Left renal cortex interstitium (tissue), 4 donors: Measurements from ENCODE around the gene HOXA13. TPM values are rescaled to one million over a fixed set of nuclear protein-coding genes. Genes with fewer than 3 reads are reported as not detected.

Experiments
- DNase-seq, 4 donors: peaks; one replicate each; pipeline ENCODE4 v3.0.0-alpha.2; 2013; ENCODE audit warnings: low read depth in 4 of 4, low spot score in 2 of 4, missing footprints in 1 of 4
- polyA plus RNA-seq, 4 donors: library from polyadenylated mRNA; unstranded; fragments of 120-200 nt; gene quantifications; one replicate each; pipeline ENCODE4 v1.2.1, GENCODE V29; 2013; ENCODE audit not compliant: insufficient read length in 4 of 4

HOXA13 gene
- polyA plus RNA-seq, 4 donors, result 0.21 TPM; not detected in 3

GRCh38 chr7:27193335-27194001, 6.4 kb downstream of the HOXA13 start:
- DNase-seq, result peak in 1 of 4 donors; percentile 48

DNA sequence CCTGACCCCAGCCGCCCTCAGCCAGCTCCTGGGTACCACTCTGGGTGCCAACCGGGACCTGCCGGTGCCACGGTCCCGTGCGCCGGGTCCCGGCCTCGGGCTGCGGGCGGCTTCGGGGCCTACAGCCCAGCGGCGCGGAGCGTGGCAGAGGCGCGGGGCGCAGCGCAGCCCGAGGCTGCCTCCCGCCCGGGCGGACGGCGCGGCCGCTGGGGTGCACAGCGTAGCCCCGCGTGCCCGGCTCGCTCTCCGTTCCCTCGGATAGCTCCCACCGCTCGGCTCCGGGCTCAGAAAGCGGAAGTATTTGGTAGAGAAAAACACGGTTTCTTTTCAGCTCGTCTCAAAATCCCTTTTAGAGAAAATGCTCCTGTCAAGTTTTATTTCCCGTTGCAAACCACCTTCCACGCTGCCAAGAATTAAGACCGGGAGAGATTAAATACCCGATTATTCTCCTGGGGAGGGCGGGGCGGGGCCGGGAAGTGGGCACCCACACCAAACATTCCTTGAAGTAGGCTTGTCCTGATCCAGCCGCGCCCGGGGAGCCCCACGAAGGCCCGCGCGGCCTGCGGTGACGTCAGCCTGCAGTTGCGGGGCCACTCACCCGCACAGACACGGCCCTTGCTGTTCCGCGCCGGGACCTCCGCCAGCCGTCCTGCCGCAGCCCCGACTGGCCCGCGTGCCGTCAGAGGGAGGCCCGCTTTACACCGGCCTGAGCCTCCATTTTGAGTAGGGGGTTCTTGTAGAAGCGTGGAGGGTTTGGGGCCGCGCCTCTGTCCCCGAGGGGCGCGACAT, 7.2 kb downstream of the HOXA13 start:
- peak in 1 of 4 donors; percentile 23 for DNase-seq

DNA sequence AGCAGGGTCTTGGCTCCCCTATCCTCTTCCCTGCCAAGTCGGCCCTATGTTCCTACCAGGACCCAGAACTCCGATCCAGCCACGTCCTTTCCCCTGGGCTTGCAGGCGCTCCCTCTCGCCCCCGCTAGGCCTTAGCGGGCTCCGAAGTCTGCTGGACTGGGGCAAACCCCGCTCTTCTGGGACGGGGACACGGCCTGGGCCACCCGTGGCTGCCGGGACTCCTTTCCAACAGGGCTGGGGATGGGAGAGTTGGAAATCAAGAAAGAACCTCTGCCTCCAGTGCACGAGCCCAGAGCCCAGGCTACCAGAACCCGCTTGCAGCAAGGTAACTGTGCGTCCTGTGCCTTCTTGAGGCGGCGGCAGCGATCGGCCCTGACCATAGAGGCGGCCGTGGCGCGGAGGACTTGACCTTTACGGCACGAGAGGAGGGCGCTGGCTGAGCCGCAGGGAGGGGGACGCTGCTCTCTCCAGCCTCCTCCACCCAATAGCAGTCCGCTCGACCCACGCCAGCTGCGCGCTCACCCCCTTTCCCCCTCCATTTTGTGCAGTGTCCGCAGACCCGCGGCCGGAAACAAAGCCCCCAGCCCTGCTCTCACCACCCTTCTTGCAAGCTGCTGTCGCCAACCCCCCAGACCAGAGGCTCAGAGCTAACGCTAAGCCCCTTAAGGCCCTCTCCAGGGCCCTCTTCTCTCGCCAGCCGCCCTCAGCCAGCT, 7.9 kb downstream of the HOXA13 start:
- no peak for DNase-seq

GRCh38 chr7:27191161-27191731, 8.6 kb downstream of the HOXA13 start:
- no peak for DNase-seq

GRCh38 chr7:27189997-27190748, 9.7 kb downstream of the HOXA13 start:
- no peak for DNase-seq

DNA sequence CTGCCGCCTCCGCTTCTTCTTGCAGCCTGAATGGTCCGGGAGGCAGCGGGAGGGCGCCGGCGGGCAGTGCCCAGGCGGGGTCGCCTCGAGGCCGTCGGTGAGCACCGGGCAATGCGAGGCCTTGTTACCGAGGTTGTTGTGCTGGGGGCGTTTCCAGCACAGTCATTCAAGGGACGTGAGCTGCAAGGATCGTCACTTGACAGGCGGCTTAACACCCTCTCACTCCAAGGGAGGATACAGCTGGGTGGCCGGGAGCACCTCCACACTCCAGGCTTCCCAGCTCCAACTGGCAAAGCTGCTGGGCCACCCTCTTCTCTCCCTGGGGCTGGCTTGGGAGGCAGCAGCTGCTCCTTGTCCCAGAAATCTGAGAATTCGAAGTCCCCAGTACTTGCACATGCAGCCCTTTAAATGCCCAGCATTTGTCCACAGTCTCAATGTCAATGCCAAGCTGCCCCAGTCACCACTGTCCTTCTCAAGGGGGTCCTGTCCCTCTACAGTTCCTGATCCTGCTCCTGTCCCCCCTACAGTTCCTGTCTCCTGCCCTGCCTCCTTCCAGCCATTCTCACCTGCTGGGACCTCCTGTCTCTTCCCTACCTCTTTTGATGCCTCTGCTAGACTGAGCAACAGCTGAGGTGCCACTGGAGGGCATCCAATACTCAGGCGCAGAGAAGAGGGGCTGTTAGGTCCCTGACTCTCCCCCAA, 10.4 kb downstream of the HOXA13 start:
- no peak for DNase-seq

- DNase-seq, result no peak
Observed at GRCh38 chr7:27188386-27189294, 11.3 kb downstream of the HOXA13 start.

DNA sequence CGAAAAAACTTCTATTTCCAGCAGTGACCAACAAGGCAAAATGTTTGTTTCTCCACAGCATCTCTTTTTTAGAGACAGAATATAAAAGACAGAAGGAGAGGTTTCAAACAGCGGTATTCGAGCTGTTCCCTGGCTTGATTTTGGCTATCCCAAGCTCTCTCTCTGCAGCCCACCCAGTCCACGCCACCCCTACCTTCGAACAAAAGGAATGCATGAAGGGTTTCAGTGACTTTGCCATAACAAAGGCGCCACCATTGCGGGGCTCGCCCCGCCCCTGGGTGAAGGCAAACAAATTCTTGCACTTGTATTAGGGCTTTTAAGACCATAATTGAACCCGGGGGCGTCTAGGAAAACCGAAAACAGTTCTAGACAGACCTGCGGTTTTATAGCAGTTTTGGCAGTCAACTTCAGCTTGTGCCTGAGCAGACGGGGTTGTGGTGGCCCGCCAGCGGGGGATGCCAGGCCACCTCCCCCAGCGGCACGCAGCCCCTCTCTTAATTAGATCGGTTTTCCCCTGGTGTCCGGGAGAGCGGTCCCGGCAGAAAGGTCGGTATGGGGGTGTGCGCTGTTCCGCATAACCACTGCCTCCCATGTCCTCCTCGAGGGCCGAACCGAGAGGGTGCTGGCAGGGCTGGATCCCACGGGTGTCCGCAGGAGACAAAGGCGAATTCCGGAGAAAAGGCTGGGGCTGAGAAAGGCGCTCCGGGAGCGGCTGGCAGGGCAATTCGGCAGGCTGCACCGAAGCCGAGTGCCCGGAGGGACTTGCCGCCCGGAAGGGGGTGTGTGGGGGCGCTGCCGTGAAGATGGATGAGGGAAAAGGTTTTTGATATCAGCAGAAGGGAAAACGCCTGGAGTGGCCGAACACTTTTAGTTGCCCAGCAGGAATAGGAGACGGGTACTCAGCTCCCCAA, 12.2 kb downstream of the HOXA13 start:
- DNase-seq, result no peak

- no peak for DNase-seq
Observed at GRCh38 chr7:27186668-27187474, 13.0 kb downstream of the HOXA13 start.

DNA sequence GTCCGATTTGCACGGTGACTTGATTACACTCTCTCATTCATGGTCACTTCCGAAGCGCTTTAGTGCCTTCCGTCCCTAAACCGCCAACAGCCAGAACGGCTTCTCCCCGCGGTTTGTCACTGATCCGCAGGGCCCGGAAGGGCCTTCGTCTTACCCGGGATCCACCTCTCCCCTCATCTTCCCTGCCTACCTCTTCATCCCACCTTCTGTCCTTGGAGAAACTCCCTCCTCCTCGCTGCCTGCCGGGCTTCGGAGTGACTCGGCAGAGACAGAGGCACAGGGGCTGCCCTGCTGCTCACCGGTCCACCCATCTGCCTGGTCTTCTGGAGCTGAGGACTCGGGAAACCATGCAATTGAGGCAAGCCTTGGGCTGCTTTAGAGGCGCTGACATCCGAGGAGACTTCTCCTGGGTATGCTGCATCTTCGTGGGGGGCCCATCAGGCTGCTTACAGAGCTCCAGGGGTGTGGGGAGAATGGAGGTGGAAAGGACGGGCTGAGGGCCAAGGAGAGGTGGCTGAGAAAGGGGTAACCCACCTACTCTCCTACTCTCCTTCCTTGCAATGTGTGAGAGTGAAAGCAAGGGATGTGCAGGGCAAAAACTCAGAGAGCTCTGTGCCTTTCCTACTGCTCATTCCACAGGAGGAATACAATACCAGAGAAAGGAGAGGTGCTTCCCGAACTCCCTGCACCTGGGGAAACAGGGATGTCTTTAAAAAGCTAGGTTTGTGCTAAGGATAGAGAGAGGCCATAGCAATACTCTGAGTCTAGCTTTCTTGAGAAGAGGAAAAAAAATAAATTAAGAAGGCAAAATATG, 13.8 kb downstream of the HOXA13 start:
- no peak for DNase-seq

- peak in 3 of 4 donors; percentile 90 to 94 (median 90) for DNase-seq
Observed at GRCh38 chr7:27185013-27185853, 14.7 kb downstream of the HOXA13 start, which contains the start of gene HOXA11. Gene HOXA11, minus strand, starts transcription at chr7:27185232. Its CDS starts 88 bp downstream, at chr7:27185144.

- DNase-seq, result no peak
Observed at GRCh38 chr7:27184337-27185012, 15.4 kb downstream of the HOXA13 start.

- no peak for DNase-seq
Observed at GRCh38 chr7:27183682-27184336, 16.1 kb downstream of the HOXA13 start.
